HepG2 (cell line): Measurements from ENCODE around the gene APOM. TPM values are rescaled to one million over a fixed set of nuclear protein-coding genes. Genes with fewer than 3 reads are reported as not detected.

ENCODE experiments used
- BHLHE40 ChIP-seq: IDR thresholded peaks from 2 replicates; pipeline ENCODE4 v1.6.1; 2011; ENCODE audit warnings: low read length, improper control_type of control experiment
- BRD4 ChIP-seq: sonication (generic); formaldehyde crosslinking; IDR thresholded peaks from 2 replicates; pipeline ENCODE4 v1.4.0; 2020; ENCODE audit warnings: missing genetic modification reagents
- CBFB ChIP-seq: sonication (generic); formaldehyde crosslinking; IDR thresholded peaks from 2 replicates; pipeline ENCODE4 v1.4.0; 2020; ENCODE audit warnings: missing genetic modification reagents
- FOXO4 ChIP-seq: sonication (generic); formaldehyde crosslinking; conservative IDR thresholded peaks from 2 replicates; pipeline ENCODE4 v1.8.1; 2023; ENCODE audit warnings: missing genetic modification reagents
- HNRNPH1 ChIP-seq: fragments of 200-400 bp; formaldehyde crosslinking; optimal IDR thresholded peaks from 2 replicates; pipeline ENCODE3; 2017; ENCODE audit warnings: mild to moderate bottlenecking, low read depth, low read length
- IKZF1 ChIP-seq: fragments of 450-650 bp; IDR thresholded peaks from 2 replicates; pipeline ENCODE4 v1.7.1; 2016
- ISL2 ChIP-seq: sonication (generic); formaldehyde crosslinking; IDR thresholded peaks from 2 replicates; pipeline ENCODE4 v1.5.0; 2020; ENCODE audit warnings: missing genetic modification reagents
- JDP2 ChIP-seq: sonication (generic); formaldehyde crosslinking; IDR thresholded peaks from 2 replicates; pipeline ENCODE4 v1.8.1; 2022; ENCODE audit warnings: missing genetic modification reagents, borderline replicate concordance
- KAT8 ChIP-seq: IDR thresholded peaks from 2 replicates; pipeline ENCODE4 v1.6.1; 2016; ENCODE audit warnings: missing genetic modification reagents, missing compliant biosample characterization
- NFKB2 ChIP-seq: sonication (generic); formaldehyde crosslinking; IDR thresholded peaks from 2 replicates; pipeline ENCODE4 v1.4.0; 2020; ENCODE audit warnings: missing genetic modification reagents, borderline replicate concordance
- RAD21 ChIP-seq: fragments of 450-650 bp; formaldehyde crosslinking; IDR thresholded peaks from 2 replicates; pipeline ENCODE4 v1.5.0; 2020; ENCODE audit warnings: mild to moderate bottlenecking
- RNF2 ChIP-seq: fragments of 450-650 bp; conservative IDR thresholded peaks from 2 replicates; pipeline ENCODE4 v1.6.1; 2016; ENCODE audit warnings: low read depth
- SMC3 ChIP-seq: IDR thresholded peaks from 2 replicates; pipeline ENCODE4 v1.6.1; 2011; ENCODE audit warnings: low read length, improper control_type of control experiment
- TCF12 ChIP-seq, 2 experiments: fragments of 450-650 bp in 1 of 2; sonication (generic) in 1 of 2; formaldehyde crosslinking in 1 of 2; IDR thresholded peaks; 2 replicates each; pipeline versions ENCODE4 v1.6.1 to v1.8.0; 2017 to 2022; ENCODE audit warnings: antibody characterized with exemption in 1 of 2, mild to moderate bottlenecking in 1 of 2, missing genetic modification reagents in 1 of 2, moderate library complexity in 1 of 2
- TSC22D2 ChIP-seq: sonication (generic); formaldehyde crosslinking; IDR thresholded peaks from 2 replicates; pipeline ENCODE4 v1.5.1; 2020; ENCODE audit warnings: missing genetic modification reagents, mild to moderate bottlenecking, borderline replicate concordance
- ZBTB26 ChIP-seq: IDR thresholded peaks from 2 replicates; pipeline ENCODE4 v1.6.1; 2016; ENCODE audit warnings: missing compliant biosample characterization, missing genetic modification reagents, borderline replicate concordance
- ZBTB7B ChIP-seq: sonication (generic); formaldehyde crosslinking; IDR thresholded peaks from 2 replicates; pipeline ENCODE4 v1.4.0; 2020; ENCODE audit warnings: missing genetic modification reagents
- ZC3H13 ChIP-seq: sonication (generic); formaldehyde crosslinking; IDR thresholded peaks from 2 replicates; pipeline ENCODE4 v1.8.1; 2023; ENCODE audit warnings: mild to moderate bottlenecking, missing genetic modification reagents, moderate library complexity
- ZC3H4 ChIP-seq: sonication (generic); formaldehyde crosslinking; IDR thresholded peaks from 2 replicates; pipeline ENCODE4 v1.4.0; 2020; ENCODE audit warnings: missing genetic modification reagents, borderline replicate concordance
- ZNF121 ChIP-seq: sonication (generic); formaldehyde crosslinking; IDR thresholded peaks from 2 replicates; pipeline ENCODE4 v1.5.0; 2020; ENCODE audit warnings: mild to moderate bottlenecking, missing genetic modification reagents
- ZNF124 ChIP-seq: sonication (generic); formaldehyde crosslinking; IDR thresholded peaks from 2 replicates; pipeline ENCODE4 v1.4.0; 2020; ENCODE audit warnings: missing genetic modification reagents
- ZNF20 ChIP-seq: sonication (generic); formaldehyde crosslinking; IDR thresholded peaks from 2 replicates; pipeline ENCODE4 v1.4.0; 2020; ENCODE audit warnings: mild to moderate bottlenecking, moderate library complexity, missing genetic modification reagents
- ZNF234 ChIP-seq: sonication (generic); formaldehyde crosslinking; conservative IDR thresholded peaks from 2 replicates; pipeline ENCODE4 v1.5.1; 2020; ENCODE audit warnings: mild to moderate bottlenecking, missing genetic modification reagents
- ZNF3 ChIP-seq: IDR thresholded peaks from 2 replicates; pipeline ENCODE4 v1.7.0; 2017; ENCODE audit warnings: inconsistent platforms
- ZNF7 ChIP-seq: IDR thresholded peaks from 2 replicates; pipeline ENCODE4 v1.6.1; 2016; ENCODE audit warnings: missing biosample characterization, missing genetic modification reagents
- ZNF746 ChIP-seq: sonication (generic); formaldehyde crosslinking; IDR thresholded peaks from 2 replicates; pipeline ENCODE4 v1.8.0; 2022; ENCODE audit warnings: mild to moderate bottlenecking, missing genetic modification reagents
- ZNF777 ChIP-seq: sonication (generic); formaldehyde crosslinking; IDR thresholded peaks from 2 replicates; pipeline ENCODE4 v1.4.0; 2020; ENCODE audit warnings: missing genetic modification reagents
- ZNF878 ChIP-seq: sonication (generic); formaldehyde crosslinking; IDR thresholded peaks from 2 replicates; pipeline ENCODE4 v1.8.1; 2023; ENCODE audit warnings: mild to moderate bottlenecking, missing genetic modification reagents, moderate library complexity
- ZSCAN25 ChIP-seq: sonication (generic); formaldehyde crosslinking; IDR thresholded peaks from 2 replicates; pipeline ENCODE4 v1.8.0; 2022; ENCODE audit warnings: mild to moderate bottlenecking, missing genetic modification reagents
- polyA plus RNA-seq, 8 experiments: library from polyadenylated mRNA; depleted of rRNA in 3 of 8; stranded (reverse) in 7 of 8; unstranded in 1 of 8; fragments of >200 nt; fragmentation: Illumina TruSeq in 4 of 8; extraction: Trizol in 4 of 8; gene quantifications; 2 replicates each; pipeline versions ENCODE4 v1.2.1 to v1.2.3, GENCODE V29; 2011 to 2016; ENCODE audit warnings: low read depth in 4 of 8, missing spikeins in 1 of 8, mixed read lengths in 1 of 8; ENCODE audit not compliant: insufficient read depth in 1 of 8
- total RNA-seq, 5 experiments: library from RNA; depleted of rRNA; stranded (reverse); fragments of >200 nt; fragmentation: Illumina TruSeq; extraction: Trizol; gene quantifications; 2 replicates each; pipeline ENCODE4 v1.2.3, GENCODE V29; 2016; ENCODE audit warnings: low read depth in 1 of 5
- TF ChIP-seq, protein P1 (sequence below): sonication (generic); formaldehyde crosslinking; IDR thresholded peaks from 2 replicates; pipeline ENCODE4 v1.5.1; 2020; ENCODE audit warnings: missing genetic modification reagents, mild to moderate bottlenecking, borderline replicate concordance

APOM gene
- total and polyA plus RNA-seq, 2 of the 13 experiments (the other 11 are each of a cell fraction or from before 2014, with no cell fraction given), result 98.2 to 1,140 TPM

DNA sequence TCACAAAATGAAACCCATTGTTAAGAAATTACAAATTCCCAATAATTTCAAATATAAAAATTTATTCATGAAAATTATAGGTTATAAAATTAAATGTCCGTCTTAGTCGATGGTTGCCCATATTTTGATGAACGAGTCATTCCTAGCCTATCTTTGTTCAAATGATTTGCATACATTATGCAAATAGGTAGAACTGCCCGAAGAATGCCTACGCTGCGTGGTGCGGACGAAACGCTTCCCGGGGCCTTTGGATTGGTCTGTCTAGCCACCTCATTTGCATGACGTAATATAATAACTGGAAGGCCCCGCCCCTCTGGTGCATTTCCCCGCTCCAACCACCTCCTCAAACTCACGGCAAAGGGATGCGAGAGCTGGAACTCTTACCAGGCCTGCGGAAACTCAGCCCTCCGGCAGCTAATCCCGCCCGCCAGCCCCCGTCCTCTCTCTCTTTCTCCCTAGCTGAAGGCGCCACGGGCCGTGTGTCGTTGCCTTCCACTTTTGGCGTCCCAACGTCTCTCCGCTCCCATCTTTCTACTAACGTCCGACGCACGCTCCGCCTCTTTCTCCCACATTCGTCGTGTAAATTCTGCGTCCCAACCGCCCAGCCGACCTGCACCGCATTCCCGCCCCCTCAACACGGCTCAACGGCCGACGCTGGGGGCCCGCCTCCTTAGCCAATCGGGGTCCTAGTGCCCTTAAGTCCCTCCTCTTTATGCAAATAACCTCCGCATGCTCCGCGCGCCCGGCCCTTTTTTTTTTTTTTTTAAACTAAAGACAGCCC is 35.7 kb upstream of the APOM start (continued):
- TF ChIP-seq FOXO4 (CRISPR knock-in tag) (no peak), KAT8 (CRISPR knock-in tag) (peak; percentile 63; the same call in 1 of the 2 replicates), ZNF7 (CRISPR knock-in tag) (no peak), ZNF124 (CRISPR knock-in tag) (0 out of 2 replicates have a peak, but pooled peaks have one; percentile 23), ZNF20 (CRISPR knock-in tag) (no peak), JDP2 (CRISPR knock-in tag) (no peak), ZNF777 (peak; percentile 43; the same call in 1 of the 2 replicates), BRD4 (CRISPR knock-in tag) (no peak), RAD21 (CRISPR knock-in tag) (peak; percentile 34; the same call in 1 of the 2 replicates), ZC3H4 (CRISPR knock-in tag) (peak; percentile 44), TSC22D2 (no peak; the same call in 1 of the 2 replicates), BHLHE40 (no peak; the same call in 1 of the 2 replicates), TCF12 (IDR thresholded peaks at IDR 0.05) (no peak), TCF12 (CRISPR knock-in tag; IDR thresholded peaks at IDR 0.05) (no peak), ZNF121 (0 out of 2 replicates have a peak, but pooled peaks have one; percentile 21), ZNF3 (CRISPR knock-in tag) (no peak), ZSCAN25 (CRISPR knock-in tag) (no peak), NFKB2 (CRISPR knock-in tag) (peak; percentile 96), ZNF234 (no peak), ZNF878 (CRISPR knock-in tag) (peak; percentile 80; the same call in 1 of the 2 replicates), ZC3H13 (CRISPR knock-in tag) (peak; percentile 72; the same call in 1 of the 2 replicates), ZBTB7B (CRISPR knock-in tag) (no peak), ISL2 (CRISPR knock-in tag) (peak; percentile 44), ZNF746 (CRISPR knock-in tag) (no peak), HNRNPH1 (peak; percentile 66), IKZF1 (no peak), ZBTB26 (CRISPR knock-in tag) (peak; percentile 84; the same call in 1 of the 2 replicates), CBFB (CRISPR knock-in tag) (no peak), SMC3 (no peak), RNF2 (peak; percentile 97)
- TF ChIP-seq, protein P1, sequence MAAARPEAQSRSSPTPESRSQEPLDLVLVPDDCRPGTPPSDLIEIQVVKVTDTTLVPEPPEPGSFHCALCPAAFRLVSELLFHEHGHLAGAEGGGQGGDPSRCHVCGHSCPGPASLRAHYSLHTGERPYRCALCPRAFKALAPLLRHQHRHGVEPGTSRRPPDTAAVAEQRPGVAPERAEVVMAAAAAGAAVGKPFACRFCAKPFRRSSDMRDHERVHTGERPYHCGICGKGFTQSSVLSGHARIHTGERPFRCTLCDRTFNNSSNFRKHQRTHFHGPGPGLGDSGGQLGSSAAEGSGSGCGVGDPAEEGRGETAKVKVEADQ (CRISPR knock-in tag), result peak; percentile 20; the same call in 1 of the 2 replicates
